SK-N-SH (cell line): ENCODE data around the gene ETV3L.

Source experiments
- CHD2 ChIP-seq: fragments of 150-350 bp; IDR thresholded peaks from 2 replicates; pipeline ENCODE4 v1.6.1; 2018; ENCODE audit warnings: low read length; ENCODE audit not compliant: partially characterized antibody
- CTCF ChIP-seq: fragments of 200-600 bp; sonication (generic); IDR thresholded peaks from 2 replicates; pipeline ENCODE4 v1.6.1; 2017; ENCODE audit warnings: antibody characterized with exemption, mild to moderate bottlenecking, moderate library complexity
- EP300 ChIP-seq, 2 experiments: IDR thresholded peaks; 2 replicates each; pipeline versions ENCODE4 v1.4.0 to v1.6.1; 2012; ENCODE audit warnings: borderline replicate concordance in 1 of 2, low read depth in 1 of 2, low read length in 1 of 2
- EZH2phosphoT487 ChIP-seq: fragments of 200-600 bp; sonication (generic); IDR thresholded peaks from 2 replicates; pipeline ENCODE4 v1.6.1; 2017; ENCODE audit warnings: low read depth, mixed run types, mild to moderate bottlenecking, antibody characterized with exemption, moderate library complexity, borderline replicate concordance
- FOXM1 ChIP-seq: IDR thresholded peaks from 2 replicates; pipeline ENCODE4 v1.4.0; 2012; ENCODE audit warnings: low read depth, mild to moderate bottlenecking
- JUND ChIP-seq: IDR thresholded peaks from 2 replicates; pipeline ENCODE4 v1.4.0; 2012
- MAX ChIP-seq: IDR thresholded peaks from 2 replicates; pipeline ENCODE4 v1.4.0; 2012; ENCODE audit warnings: low read depth
- POLR2AphosphoS5 ChIP-seq: IDR thresholded peaks from 2 replicates; pipeline ENCODE4 v1.6.1; 2012; ENCODE audit warnings: low read depth, low read length
- RAD21 ChIP-seq: IDR thresholded peaks from 2 replicates; pipeline ENCODE4 v1.6.1; 2012; ENCODE audit warnings: mild to moderate bottlenecking, low read length
- RFX5 ChIP-seq: IDR thresholded peaks from 2 replicates; pipeline ENCODE4 v1.6.1; 2012; ENCODE audit warnings: mild to moderate bottlenecking, improper control_type of control experiment, low read length
- TAF1 ChIP-seq: IDR thresholded peaks from 2 replicates; pipeline ENCODE4 v1.6.1; 2012; ENCODE audit warnings: low read depth, mild to moderate bottlenecking, low read length, moderate library complexity, borderline replicate concordance
- USF2 ChIP-seq: fragments of 150-350 bp; IDR thresholded peaks from 2 replicates; pipeline ENCODE4 v1.6.1; 2017; ENCODE audit warnings: antibody characterized with exemption, low read length, low read depth, borderline replicate concordance
- ZBTB33 ChIP-seq: IDR thresholded peaks from 2 replicates; pipeline ENCODE4 v1.4.0; 2012; ENCODE audit warnings: low read depth, borderline replicate concordance

- no peak for TF ChIP-seq CTCF
- TF ChIP-seq CHD2: no peak
- no peak for TF ChIP-seq JUND
- no peak for TF ChIP-seq POLR2AphosphoS5
- no peak for TF ChIP-seq MAX
- no peak for TF ChIP-seq USF2
- no peak for TF ChIP-seq TAF1
- TF ChIP-seq FOXM1: no peak
- TF ChIP-seq ZBTB33: no peak
- no peak for TF ChIP-seq EZH2phosphoT487
- TF ChIP-seq RAD21: no peak
- TF ChIP-seq EP300 (IDR thresholded peaks at IDR 0.05; ENCODE audit: borderline replicate concordance in 1 of 2, low read depth in 1 of 2, low read length in 1 of 2): no peak
- no peak for TF ChIP-seq RFX5
Measured at GRCh38 chr1:157137408-157138219, 38.0 kb upstream of the ETV3L start.
